ENCODE results near the gene DCUN1D5. TPM values are rescaled to one million over a fixed set of nuclear protein-coding genes. Genes with fewer than 3 reads are reported as not detected.
A peak's percentile ranks its signal among the peaks of the same experiment; 100 is the strongest.
"Not testable (repeated sequence)": the region's sequence is repeated elsewhere in the genome, so short reads cannot be mapped to it uniquely, and the experiment has no call there.

Gene DCUN1D5
- total RNA-seq, 1 donor from 2014 or later = 85.1 TPM

GRCh38 chr11:103061656-103062055, 30.3 kb downstream of the DCUN1D5 start:
- DNase-seq (ENCODE audit: extremely low read depth, low read depth, low spot score) = no peak

GRCh38 chr11:103055221-103055890, 36.6 kb downstream of the DCUN1D5 start:
- peak; percentile 36 for DNase-seq (ENCODE audit: extremely low read depth, low read depth, low spot score)

- no peak for DNase-seq (ENCODE audit: extremely low read depth, low read depth, low spot score)
Observed at GRCh38 chr11:103053997-103054396, 38.0 kb downstream of the DCUN1D5 start.

GRCh38 chr11:103051981-103052380, 40.0 kb downstream of the DCUN1D5 start:
- DNase-seq (ENCODE audit: extremely low read depth, low read depth, low spot score) = no peak

- no peak for DNase-seq (ENCODE audit: extremely low read depth, low read depth, low spot score)
Observed at GRCh38 chr11:103051151-103051801, 40.7 kb downstream of the DCUN1D5 start.

- DNase-seq (ENCODE audit: extremely low read depth, low read depth, low spot score) = no peak
Observed at GRCh38 chr11:103050351-103050750, 41.6 kb downstream of the DCUN1D5 start.

- DNase-seq (ENCODE audit: extremely low read depth, low read depth, low spot score) = no peak
Observed at GRCh38 chr11:103047837-103048236, 44.1 kb downstream of the DCUN1D5 start.

- no peak for DNase-seq (ENCODE audit: extremely low read depth, low read depth, low spot score)
Observed at GRCh38 chr11:103043826-103044678, 47.9 kb downstream of the DCUN1D5 start.

- no peak for DNase-seq (ENCODE audit: extremely low read depth, low read depth, low spot score)
Observed at GRCh38 chr11:103042161-103042560, 49.8 kb downstream of the DCUN1D5 start.

- peak; percentile 89 for DNase-seq (ENCODE audit: extremely low read depth, low read depth, low spot score)
Observed at GRCh38 chr11:103035791-103036434, 56.0 kb downstream of the DCUN1D5 start.

GRCh38 chr11:103035216-103035615, 56.7 kb downstream of the DCUN1D5 start:
- no peak for DNase-seq (ENCODE audit: extremely low read depth, low read depth, low spot score)

GRCh38 chr11:103031834-103032233, 60.1 kb downstream of the DCUN1D5 start:
- no peak for DNase-seq (ENCODE audit: extremely low read depth, low read depth, low spot score)

- no peak for DNase-seq (ENCODE audit: extremely low read depth, low read depth, low spot score)
Observed at GRCh38 chr11:103029401-103029800, 62.6 kb downstream of the DCUN1D5 start.

- DNase-seq (ENCODE audit: extremely low read depth, low read depth, low spot score) = not testable (repeated sequence)
Observed at GRCh38 chr11:103028304-103029020, 63.5 kb downstream of the DCUN1D5 start.

GRCh38 chr11:103024086-103024485, 67.9 kb downstream of the DCUN1D5 start:
- DNase-seq (ENCODE audit: extremely low read depth, low read depth, low spot score) = no peak

GRCh38 chr11:103016031-103016430, 75.9 kb downstream of the DCUN1D5 start:
- DNase-seq (ENCODE audit: extremely low read depth, low read depth, low spot score) = no peak

GRCh38 chr11:103013421-103013820, 78.5 kb downstream of the DCUN1D5 start:
- no peak for DNase-seq (ENCODE audit: extremely low read depth, low read depth, low spot score)

Data from glomerular endothelial cell (primary cell).